ENCODE data around the gene ECE2. TPM values are rescaled to one million over a fixed set of nuclear protein-coding genes. Genes with fewer than 3 reads are reported as not detected.

The ECE2 gene
- total RNA-seq, 1 experiment from 2014 or later: not detected

GRCh38 chr3:184240384-184241140, 35.3 kb upstream of the ECE2 start:
- DNase-seq (ENCODE audit: low spot score): no peak

DNA sequence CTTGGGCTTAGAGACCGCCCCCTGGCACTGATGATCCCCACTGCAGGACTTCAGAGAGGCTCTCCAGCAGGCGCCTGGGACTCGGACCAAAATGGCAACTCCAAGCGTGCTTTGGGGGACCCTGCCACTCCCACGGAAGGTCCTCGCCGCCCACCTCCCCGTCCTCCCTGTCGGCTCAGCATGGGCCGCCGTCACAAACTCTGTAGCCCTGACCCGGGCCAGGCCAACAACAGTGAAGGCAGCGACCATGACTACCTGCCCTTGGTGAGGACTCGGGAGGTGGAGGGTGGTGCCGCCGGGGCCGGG, 34.7 kb upstream of the ECE2 start:
- no peak for DNase-seq (ENCODE audit: low spot score)

- no peak for DNase-seq (ENCODE audit: low spot score)
Observed at GRCh38 chr3:184241447-184242296, 34.1 kb upstream of the ECE2 start.

GRCh38 chr3:184242297-184242685, 33.5 kb upstream of the ECE2 start:
- no peak for DNase-seq (ENCODE audit: low spot score)

DNA sequence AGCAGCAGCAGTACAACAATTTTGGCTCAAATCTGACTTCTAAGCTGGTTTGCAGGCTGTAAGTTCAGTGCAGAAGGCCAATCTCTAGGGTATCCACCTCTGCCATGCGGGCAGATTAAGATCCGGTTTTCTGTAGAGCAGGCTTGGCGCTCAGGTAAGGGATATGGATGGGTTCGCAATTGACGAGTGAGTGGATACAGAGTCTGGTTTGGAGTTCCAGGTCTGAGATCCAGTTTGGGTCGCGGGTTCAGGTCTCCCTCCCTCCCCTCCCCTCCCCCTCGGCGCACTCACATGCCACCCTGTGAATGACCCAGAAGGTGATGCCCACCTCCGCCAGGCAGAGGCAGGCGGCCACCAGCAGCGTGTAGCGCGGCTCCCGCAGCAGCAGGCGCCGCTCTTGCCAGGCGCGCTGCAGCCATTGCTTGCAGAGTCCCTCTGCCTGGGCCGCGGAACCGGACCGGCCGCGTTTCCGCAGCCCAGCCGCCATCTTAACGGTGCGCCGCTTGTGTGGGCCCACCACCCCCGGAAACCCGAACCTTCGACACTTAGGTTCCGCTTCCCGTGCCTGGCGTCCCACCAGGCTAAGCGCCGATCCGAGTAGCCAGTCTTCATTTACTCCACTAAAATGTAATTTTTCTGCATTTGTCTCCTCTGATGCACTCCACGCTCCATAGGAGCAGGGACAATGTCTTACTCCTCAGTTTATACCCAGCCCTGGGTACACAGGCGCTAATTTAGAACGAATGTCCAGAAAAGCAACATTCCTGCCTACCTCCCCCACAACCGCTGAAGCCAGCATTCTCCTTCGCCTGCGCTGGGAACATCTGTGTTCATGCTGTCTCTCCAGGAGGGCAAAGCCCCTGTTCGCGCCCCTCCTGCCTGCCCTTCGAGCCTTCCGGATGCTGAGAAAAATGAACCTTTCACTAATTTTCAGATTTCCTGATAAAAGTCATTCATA, 27.1 kb upstream of the ECE2 start, which contains the start of gene ALG3:
Gene ALG3 (minus strand): TSS at position 509 of the 958 bp plus-strand sequence. CDS start 22 bp downstream, at position 487.
- DNase-seq (ENCODE audit: low spot score): peak; percentile 65

DNA sequence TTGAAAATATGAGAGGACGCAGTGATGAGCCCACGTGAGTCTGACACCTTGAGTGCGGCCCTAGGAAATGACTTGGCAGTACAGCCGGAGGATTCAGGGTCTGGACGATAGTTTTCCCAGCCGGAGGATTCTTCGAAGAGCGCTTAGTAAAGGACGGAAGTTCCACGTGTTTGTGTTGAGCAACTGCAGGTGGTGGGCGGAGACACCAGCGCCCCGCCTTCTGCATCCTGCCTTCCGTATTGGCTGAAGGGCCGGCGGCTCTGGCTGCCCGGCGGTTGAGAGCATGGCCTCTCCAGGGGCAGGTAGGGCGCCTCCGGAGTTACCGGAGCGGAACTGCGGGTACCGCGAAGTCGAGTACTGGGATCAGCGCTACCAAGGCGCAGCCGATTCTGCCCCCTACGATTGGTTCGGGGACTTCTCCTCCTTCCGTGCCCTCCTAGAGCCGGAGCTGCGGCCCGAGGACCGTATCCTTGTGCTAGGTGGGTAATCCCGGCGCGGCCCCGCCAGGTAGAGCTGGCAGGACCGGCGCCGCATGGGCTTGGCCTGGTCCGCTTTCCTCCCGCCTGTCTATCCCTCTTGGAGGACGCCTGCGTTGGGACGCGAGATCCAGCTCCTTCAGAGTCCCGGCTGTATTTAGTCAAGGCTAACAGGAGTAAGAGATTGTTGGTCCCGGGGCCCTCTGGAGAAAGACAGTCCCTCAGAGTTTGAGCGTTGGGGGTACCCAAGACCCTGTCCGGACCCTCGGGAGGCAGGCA, 26.2 kb upstream of the ECE2 start, which contains the start of gene EEF1AKMT4:
Gene EEF1AKMT4 (plus strand): TSS at position 261 of the 755 bp plus-strand sequence. CDS start 23 bp downstream, at position 284.
- DNase-seq (ENCODE audit: low spot score): peak; percentile 97

DNA sequence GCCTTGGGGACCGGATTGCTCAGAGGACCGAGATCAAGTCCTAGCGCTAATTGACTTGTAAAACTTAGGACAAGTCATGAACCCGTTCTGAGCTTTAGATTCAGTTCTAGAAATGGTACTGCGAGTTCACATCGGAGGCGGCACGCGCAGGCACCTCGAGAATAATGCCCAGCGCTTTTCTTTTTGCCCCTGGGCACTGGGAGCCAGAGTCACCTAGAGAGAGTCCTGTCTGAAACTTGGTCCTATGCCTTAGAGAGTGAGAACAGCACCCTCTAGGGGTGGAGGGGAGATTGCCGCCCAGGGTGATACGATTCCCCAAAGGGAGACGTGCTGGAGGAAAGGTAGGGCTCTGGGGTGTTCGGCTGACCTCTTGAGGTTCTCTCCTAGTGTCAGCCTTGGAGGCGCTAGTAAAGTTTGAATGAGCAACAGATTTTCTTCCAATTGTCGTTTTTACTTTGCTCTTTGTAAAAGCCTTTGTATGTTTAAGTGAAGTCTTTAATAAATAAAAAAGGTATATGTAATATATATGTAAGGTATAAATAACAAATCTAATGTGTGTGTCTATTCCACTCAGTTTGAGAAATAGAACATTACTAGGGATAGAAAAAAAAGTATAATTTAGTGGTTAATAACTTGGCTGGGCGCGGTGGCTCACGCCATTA, 25.5 kb upstream of the ECE2 start:
- peak; percentile 91 for DNase-seq (ENCODE audit: low spot score)

DNA sequence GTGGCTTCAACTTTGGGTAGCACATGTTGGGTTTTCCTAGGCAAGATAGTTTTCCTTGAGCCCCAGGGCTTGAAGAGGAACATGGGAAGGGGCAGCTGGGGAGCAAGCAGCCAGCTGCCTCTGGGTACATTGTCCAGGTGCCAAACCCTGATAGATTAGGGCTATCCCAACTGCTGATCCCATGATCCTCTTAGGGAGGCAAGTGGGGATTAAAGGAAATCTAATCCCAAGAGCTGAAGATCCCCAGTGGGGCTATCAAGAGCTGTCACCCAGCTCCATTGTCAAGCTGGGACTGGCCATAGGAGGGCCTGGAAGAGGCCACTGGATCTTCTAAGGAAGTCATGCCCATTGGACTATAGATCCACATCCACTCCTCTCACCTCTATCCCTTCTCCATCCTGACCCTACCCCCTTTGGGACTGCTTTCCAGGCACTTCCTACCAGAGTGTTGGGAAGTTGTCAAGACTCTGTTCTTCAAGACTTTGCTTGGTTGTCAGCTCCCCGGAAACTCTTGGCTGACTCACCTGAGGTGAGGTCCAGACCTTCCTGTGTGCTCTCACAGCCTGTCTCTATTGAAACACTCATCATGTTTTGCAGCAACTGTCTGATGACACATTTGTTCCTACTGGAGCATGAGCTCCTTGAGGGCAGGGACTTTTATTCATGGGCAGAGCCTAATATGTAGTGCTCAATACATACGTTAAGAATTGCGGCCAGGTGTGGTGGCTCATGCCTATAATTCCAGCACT, 20.4 kb upstream of the ECE2 start:
- DNase-seq (ENCODE audit: low spot score): no peak

- DNase-seq (ENCODE audit: low spot score): no peak
Observed at GRCh38 chr3:184257083-184257915, 18.5 kb upstream of the ECE2 start.

DNA sequence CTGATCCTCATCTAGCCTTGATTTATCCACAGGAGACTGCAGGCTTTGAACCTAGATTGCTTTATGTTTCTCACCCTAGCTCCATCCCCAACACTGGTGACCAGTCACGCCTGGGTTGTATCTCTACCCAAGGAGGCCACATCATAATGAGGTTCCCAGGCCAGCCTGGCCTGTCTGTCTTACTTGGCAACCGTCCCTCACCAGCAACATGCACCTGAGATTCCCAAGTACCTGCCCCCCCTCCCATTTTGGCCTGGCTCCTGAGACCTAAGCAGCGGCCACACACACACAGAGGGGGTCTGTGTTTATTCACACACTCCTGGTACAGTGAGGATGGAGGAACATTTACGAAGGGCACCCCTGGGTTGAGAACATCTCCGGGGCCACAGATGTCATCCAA, 16.9 kb upstream of the ECE2 start:
- no peak for DNase-seq (ENCODE audit: low spot score)

GRCh38 chr3:184259396-184259877, 16.4 kb upstream of the ECE2 start:
- no peak for DNase-seq (ENCODE audit: low spot score)

DNA sequence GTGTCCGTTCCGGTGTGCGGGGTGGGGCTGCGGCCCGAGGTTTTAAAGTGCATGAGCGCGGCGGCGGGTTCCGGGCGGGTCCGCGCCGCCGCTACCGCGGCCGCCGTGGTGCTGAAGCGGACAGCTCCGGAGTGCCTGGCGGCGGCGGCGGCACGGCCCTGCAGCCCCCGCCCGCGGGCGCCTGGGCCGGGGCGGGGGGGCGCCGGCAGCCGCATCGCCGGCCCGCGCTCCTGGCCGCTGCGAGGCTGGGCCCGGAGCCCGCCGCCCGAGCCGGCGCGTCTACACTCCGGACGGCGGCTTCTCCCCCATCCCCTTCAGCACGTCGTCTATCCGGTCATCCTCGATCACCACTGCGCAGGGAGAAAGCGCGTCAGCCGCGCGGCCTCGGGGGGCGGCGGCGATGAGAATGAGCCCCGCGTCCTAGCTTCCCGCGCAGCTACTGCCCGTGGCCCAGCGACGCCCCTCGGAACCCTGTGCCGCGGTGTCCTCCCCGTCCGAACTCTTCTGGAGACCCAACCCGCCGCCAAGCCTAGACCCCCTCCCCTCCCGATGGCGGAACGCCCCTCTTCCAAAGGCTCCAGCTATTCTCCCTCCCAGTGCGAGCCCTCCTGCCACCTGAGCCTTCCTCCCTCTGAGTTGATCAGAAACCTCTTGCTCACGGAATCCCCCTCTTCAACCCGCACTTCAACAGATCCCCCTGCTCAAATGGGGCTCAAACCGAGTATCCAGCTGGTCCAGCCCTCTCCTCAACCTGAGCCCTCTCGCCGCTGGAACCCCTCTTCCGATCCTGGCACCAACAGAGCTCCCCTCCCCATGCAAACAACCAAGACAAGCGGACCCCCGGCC, 15.7 kb upstream of the ECE2 start:
- no peak for DNase-seq (ENCODE audit: low spot score)

GRCh38 chr3:184260724-184261269, 15.0 kb upstream of the ECE2 start:
- DNase-seq (ENCODE audit: low spot score): no peak

DNA sequence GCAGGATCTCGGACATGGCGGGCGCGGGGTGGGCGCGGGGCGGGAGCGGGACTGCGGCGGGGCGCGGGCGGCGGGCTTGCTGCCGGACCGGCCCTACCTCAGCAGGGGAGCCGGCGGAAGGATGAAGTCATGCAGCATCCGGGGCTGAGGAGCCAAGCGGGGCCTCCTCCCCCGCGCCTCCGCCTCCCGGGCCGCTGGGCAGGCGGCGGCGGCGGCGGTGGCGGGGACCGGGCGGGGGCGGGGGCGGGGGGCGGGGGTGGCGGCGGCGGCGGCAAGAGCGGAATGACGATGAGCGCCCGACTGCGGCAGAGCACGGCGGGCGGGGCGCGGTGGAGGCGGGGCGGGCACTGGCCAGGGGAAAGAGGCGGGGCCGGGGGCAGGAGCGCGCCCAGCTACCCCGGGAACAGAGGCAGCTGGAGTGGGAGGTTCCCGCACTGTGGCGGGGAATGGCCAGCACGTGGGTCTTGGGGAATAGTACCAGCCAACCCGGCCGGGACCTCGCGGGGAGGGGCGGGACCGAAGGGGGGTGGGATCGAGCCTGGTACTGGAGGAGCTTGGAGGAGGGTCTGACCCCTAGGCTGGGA, 14.5 kb upstream of the ECE2 start, which contains the start of gene CAMK2N2:
Gene CAMK2N2 (minus strand): TSS at position 284 of the 584 bp plus-strand sequence. CDS start 268 bp downstream, at position 16.
- peak; percentile 73 for DNase-seq (ENCODE audit: low spot score)

DNA sequence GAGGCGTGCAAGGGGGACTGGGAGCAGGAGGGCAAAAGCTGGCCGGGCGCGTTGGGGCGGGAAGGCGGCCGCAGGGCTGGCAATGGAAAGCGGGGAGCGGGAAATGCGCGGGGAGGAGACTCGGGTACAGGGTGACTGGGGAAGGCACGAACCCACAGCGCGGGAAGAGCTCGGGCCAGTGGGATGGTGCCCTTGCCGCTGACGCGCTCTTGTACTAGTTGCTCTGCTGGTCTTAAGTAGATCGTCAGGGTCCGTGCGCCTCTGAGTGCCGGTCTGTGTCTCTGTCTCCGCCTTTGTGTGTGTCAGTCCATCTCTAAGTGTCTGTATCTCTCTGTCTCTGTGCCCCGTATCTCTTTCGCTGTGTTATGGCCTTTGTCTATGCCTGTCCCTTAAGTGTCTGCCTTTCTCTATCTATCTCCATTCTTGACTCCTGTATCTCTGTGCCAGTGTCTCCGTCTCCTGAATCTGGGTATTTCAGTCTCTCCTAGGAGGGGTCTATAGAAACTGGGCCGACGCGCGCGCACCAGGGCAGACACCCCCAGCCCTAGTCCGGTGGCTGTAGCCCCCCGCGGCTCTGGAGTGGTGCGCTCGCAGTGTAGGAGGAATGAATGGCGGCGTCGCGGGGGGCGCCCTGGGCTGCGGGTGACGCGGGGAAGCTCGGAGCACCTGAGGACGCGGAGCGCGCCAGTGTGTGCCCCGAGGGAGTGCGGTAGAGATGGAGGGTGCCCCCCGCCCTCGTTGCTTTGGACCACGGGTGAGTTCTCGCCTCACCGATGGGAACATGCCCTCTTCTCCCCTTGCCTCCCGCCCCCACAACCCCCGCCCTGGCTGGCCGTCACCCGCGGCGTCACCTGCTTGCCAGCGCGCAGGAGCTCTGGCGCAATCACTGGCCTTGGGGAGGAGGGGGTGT, 13.7 kb upstream of the ECE2 start:
- DNase-seq (ENCODE audit: low spot score): peak; percentile 45

GRCh38 chr3:184262764-184263179, 13.1 kb upstream of the ECE2 start:
- no peak for DNase-seq (ENCODE audit: low spot score)

All from A172 (cell line).